ENCODE data around the gene NUDCD2.
"Not testable (repeated sequence)": the region's sequence is repeated elsewhere in the genome, so short reads cannot be mapped to it uniquely, and the experiment has no call there.

Gene NUDCD2

GRCh38 chr5:163458778-163459385 lies 1.0 kb downstream of the NUDCD2 start:
- peak overlapping the region; percentile 99 for H3K27ac Mint-ChIP-seq (ENCODE audit: low read depth)
- peaks cover 43% of the 10 kb centered on the region for H3K4me1 Mint-ChIP-seq
- H3K9me3 Mint-ChIP-seq, result no peaks in the 10 kb centered on the region
- peaks cover 40% of the 10 kb centered on the region for H3K36me3 Mint-ChIP-seq (ENCODE audit: insufficient read depth)
- H3K27me3 Mint-ChIP-seq, result no peaks in the 10 kb centered on the region
- no peak for ATAC-seq (replicated peaks; ENCODE audit: extremely low read depth, poor library complexity, severe bottlenecking)
- DNase-seq (ENCODE audit: low spot score in 2 of 2), result no peak
- peak overlapping the region; percentile 95 for H3K4me3 Mint-ChIP-seq

DNA sequence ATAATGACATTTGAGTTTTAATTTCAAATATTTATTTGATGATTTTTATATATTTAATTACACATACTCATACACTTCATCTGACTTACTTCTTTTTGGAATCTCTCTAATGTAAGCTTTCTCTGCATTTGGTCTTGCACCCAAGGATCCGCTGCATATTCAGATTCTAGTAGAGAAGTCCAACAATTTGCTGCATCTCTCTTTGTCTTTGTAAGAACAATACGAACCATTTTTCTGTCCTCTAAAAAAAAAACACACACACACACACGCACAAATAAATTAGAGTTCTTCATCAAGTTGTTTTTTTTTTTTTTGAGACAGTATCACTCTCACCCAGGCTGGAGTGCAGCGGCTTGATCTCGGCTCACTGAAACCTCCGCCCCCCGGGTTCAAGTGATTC lies 3.1 kb downstream of the NUDCD2 start:
- Mint-ChIP-seq H3K27me3 (no peaks in the 10 kb centered on the region), H3K27ac (ENCODE audit: low read depth) (no peak overlapping the region), H3K4me1 (peaks cover 36% of the 10 kb centered on the region), H3K4me3 (no peak overlapping the region), H3K36me3 (ENCODE audit: insufficient read depth) (peaks cover 43% of the 10 kb centered on the region), H3K9me3 (no peaks in the 10 kb centered on the region)
- ATAC-seq (replicated peaks; ENCODE audit: extremely low read depth, poor library complexity, severe bottlenecking), result no peak
- DNase-seq (ENCODE audit: low spot score in 2 of 2), result no peak

GRCh38 chr5:163456029-163456589 lies 3.8 kb downstream of the NUDCD2 start:
- DNase-seq (ENCODE audit: low spot score in 2 of 2) (no peak), ATAC-seq (replicated peaks; ENCODE audit: extremely low read depth, poor library complexity, severe bottlenecking) (no peak)
- no peak overlapping the region for H3K4me3 Mint-ChIP-seq
- no peaks in the 10 kb centered on the region for H3K9me3 Mint-ChIP-seq
- H3K36me3 Mint-ChIP-seq (ENCODE audit: insufficient read depth), result peaks cover 43% of the 10 kb centered on the region
- H3K27ac Mint-ChIP-seq (ENCODE audit: low read depth), result no peak overlapping the region
- H3K27me3 Mint-ChIP-seq, result no peaks in the 10 kb centered on the region
- H3K4me1 Mint-ChIP-seq, result peaks cover 36% of the 10 kb centered on the region

DNA sequence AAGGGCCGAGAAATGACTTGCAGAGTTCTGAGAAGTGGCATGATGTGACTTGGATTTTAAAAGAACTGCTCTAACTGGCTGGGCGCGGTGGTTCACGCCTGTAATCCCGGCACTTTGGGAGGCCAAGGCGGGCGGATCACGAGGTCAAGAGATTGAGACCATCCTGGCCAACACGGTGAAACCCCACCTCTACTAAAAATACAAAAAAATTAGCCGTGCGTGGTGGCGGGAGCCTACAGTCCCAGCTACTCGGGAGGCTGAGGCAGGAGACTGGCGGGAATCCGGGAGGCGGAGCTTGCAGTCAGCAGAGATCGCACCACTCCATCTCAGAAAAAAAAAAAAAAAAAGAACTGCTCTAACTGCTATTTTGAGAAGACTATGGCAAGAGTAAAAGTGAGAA lies 4.5 kb downstream of the NUDCD2 start:
- not testable (repeated sequence) for ATAC-seq (replicated peaks; ENCODE audit: extremely low read depth, poor library complexity, severe bottlenecking); H3K4me3 Mint-ChIP-seq; DNase-seq (ENCODE audit: low spot score in 2 of 2); H3K27me3 Mint-ChIP-seq; H3K9me3 Mint-ChIP-seq
- peaks cover 40% of the 10 kb centered on the region for H3K36me3 Mint-ChIP-seq (ENCODE audit: insufficient read depth)
- peak overlapping the region; percentile 39 for H3K27ac Mint-ChIP-seq (ENCODE audit: low read depth)
- H3K4me1 Mint-ChIP-seq, result peaks cover 36% of the 10 kb centered on the region

- H3K36me3 Mint-ChIP-seq (ENCODE audit: insufficient read depth), result peaks cover 30% of the 10 kb centered on the region
- ATAC-seq (replicated peaks; ENCODE audit: extremely low read depth, poor library complexity, severe bottlenecking) (no peak), DNase-seq (ENCODE audit: low spot score in 2 of 2) (no peak)
- no peaks in the 10 kb centered on the region for H3K27me3 Mint-ChIP-seq
- H3K4me1 Mint-ChIP-seq, result peaks cover 24% of the 10 kb centered on the region
- H3K27ac Mint-ChIP-seq (ENCODE audit: low read depth), result no peak overlapping the region
- H3K9me3 Mint-ChIP-seq, result no peaks in the 10 kb centered on the region
- H3K4me3 Mint-ChIP-seq, result no peak overlapping the region
Observed at GRCh38 chr5:163453705-163454104, 6.2 kb downstream of the NUDCD2 start.

GRCh38 chr5:163451489-163451888 lies 8.4 kb downstream of the NUDCD2 start:
- no peak overlapping the region for H3K27ac Mint-ChIP-seq (ENCODE audit: low read depth)
- H3K4me3 Mint-ChIP-seq, result no peak overlapping the region
- H3K4me1 Mint-ChIP-seq, result peaks cover 11% of the 10 kb centered on the region
- ATAC-seq (replicated peaks; ENCODE audit: extremely low read depth, poor library complexity, severe bottlenecking), result no peak
- DNase-seq (ENCODE audit: low spot score in 2 of 2), result no peak
- no peaks in the 10 kb centered on the region for H3K9me3 Mint-ChIP-seq
- H3K27me3 Mint-ChIP-seq, result no peaks in the 10 kb centered on the region
- H3K36me3 Mint-ChIP-seq (ENCODE audit: insufficient read depth), result peaks cover 38% of the 10 kb centered on the region

GRCh38 chr5:163448491-163448890 lies 11.4 kb downstream of the NUDCD2 start:
- Mint-ChIP-seq H3K27ac (ENCODE audit: low read depth) (no peak overlapping the region), H3K4me3 (no peak overlapping the region), H3K36me3 (ENCODE audit: insufficient read depth) (peaks cover 43% of the 10 kb centered on the region)

DNA sequence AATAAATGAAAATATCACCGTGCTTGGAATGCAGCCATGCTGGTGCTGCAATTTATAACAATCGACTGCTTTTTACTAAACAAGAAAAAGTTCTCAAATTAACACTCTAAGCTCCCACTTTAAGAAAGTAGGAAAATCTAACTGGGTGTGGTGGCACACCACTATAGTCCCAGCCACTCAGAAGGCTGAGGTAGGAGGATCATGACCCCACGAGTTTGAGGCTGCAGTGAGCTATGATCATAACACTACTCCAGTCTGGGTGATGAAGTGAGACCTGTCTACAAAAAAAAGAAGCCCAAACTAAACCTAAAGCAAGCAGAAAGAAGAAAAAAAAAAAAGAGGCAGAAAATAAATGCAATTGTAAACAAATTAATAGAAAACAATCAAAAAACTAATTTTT lies 12.0 kb downstream of the NUDCD2 start:
- Mint-ChIP-seq H3K4me1 (no peaks in the 10 kb centered on the region), H3K9me3 (no peaks in the 10 kb centered on the region), H3K27ac (ENCODE audit: low read depth) (no peak overlapping the region), H3K36me3 (ENCODE audit: insufficient read depth) (peaks cover 45% of the 10 kb centered on the region), H3K4me3 (no peak overlapping the region), H3K27me3 (no peaks in the 10 kb centered on the region)
- ATAC-seq (replicated peaks; ENCODE audit: extremely low read depth, poor library complexity, severe bottlenecking) (no peak), DNase-seq (ENCODE audit: low spot score in 2 of 2) (no peak)

More at GRCh38 chr5:163448491-163448890, 11.4 kb downstream of the NUDCD2 start:
- no peaks in the 10 kb centered on the region for H3K27me3 Mint-ChIP-seq
- H3K9me3 Mint-ChIP-seq, result no peaks in the 10 kb centered on the region
- ATAC-seq (replicated peaks; ENCODE audit: extremely low read depth, poor library complexity, severe bottlenecking) (no peak), DNase-seq (ENCODE audit: low spot score in 2 of 2) (no peak)
- no peaks in the 10 kb centered on the region for H3K4me1 Mint-ChIP-seq

DNA sequence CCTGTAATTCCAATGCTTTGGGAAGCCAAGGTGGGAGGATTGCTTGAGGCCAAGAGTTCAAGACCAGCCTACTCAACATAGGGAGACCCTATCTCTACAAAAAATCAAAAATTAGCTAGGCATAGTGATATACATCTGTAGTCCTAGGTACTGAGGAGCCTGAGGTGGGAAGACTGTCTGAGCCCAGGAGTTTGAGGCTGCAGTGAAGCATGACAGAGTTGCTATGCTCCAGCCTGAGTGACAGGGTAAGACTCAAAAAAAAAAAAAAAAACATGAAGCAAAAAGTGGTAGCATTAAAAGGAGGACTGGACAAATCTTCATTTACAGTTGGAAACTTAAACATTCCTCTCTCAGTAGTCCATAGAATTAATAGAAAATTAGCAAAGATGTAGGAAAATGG lies 12.7 kb downstream of the NUDCD2 start:
- no peak for DNase-seq (ENCODE audit: low spot score in 2 of 2)
- Mint-ChIP-seq H3K4me1 (no peaks in the 10 kb centered on the region), H3K36me3 (ENCODE audit: insufficient read depth) (peaks cover 50% of the 10 kb centered on the region), H3K9me3 (no peaks in the 10 kb centered on the region), H3K4me3 (no peak overlapping the region), H3K27me3 (no peaks in the 10 kb centered on the region), H3K27ac (ENCODE audit: low read depth) (no peak overlapping the region)
- ATAC-seq (replicated peaks; ENCODE audit: extremely low read depth, poor library complexity, severe bottlenecking), result no peak

- Mint-ChIP-seq H3K27me3 (no peaks in the 10 kb centered on the region), H3K4me1 (peaks cover 2% of the 10 kb centered on the region), H3K4me3 (no peak overlapping the region), H3K9me3 (no peaks in the 10 kb centered on the region), H3K27ac (ENCODE audit: low read depth) (no peak overlapping the region), H3K36me3 (ENCODE audit: insufficient read depth) (peaks cover 54% of the 10 kb centered on the region)
- DNase-seq (ENCODE audit: low spot score in 2 of 2), result no peak
- no peak for ATAC-seq (replicated peaks; ENCODE audit: extremely low read depth, poor library complexity, severe bottlenecking)
Observed at GRCh38 chr5:163445345-163445744, 14.6 kb downstream of the NUDCD2 start.

- Mint-ChIP-seq H3K4me3 (no peak overlapping the region), H3K27me3 (no peaks in the 10 kb centered on the region), H3K4me1 (peaks cover 10% of the 10 kb centered on the region), H3K27ac (ENCODE audit: low read depth) (no peak overlapping the region), H3K36me3 (ENCODE audit: insufficient read depth) (peaks cover 52% of the 10 kb centered on the region), H3K9me3 (no peaks in the 10 kb centered on the region)
- no peak for DNase-seq (ENCODE audit: low spot score in 2 of 2)
- ATAC-seq (replicated peaks; ENCODE audit: extremely low read depth, poor library complexity, severe bottlenecking), result no peak
Observed at GRCh38 chr5:163444526-163444925, 15.4 kb downstream of the NUDCD2 start.

- H3K4me3 Mint-ChIP-seq, result no peak overlapping the region
- no peak overlapping the region for H3K27ac Mint-ChIP-seq (ENCODE audit: low read depth)
- H3K36me3 Mint-ChIP-seq (ENCODE audit: insufficient read depth), result peaks cover 35% of the 10 kb centered on the region
Observed at GRCh38 chr5:163440954-163441353, 18.9 kb downstream of the NUDCD2 start.

DNA sequence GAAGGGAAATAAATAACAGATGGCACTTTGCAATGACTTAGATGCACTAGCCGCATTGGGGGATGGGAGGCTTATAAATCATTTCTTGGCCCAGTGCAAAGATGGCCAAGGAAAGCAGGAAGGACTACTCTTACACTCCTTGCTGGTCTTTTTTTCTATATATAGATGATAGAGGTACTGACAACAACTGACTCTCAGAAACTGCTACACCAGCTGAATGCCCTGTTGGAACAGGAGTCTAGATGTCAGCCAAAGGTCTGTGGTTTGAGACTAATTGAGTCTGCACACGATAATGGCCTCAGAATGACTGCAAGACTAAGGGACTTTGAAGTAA lies 20.8 kb downstream of the NUDCD2 start:
- H3K4me3 Mint-ChIP-seq, result peak overlapping the region; percentile 87
- no peak overlapping the region for H3K27ac Mint-ChIP-seq (ENCODE audit: low read depth)
- no peak for ATAC-seq (replicated peaks; ENCODE audit: extremely low read depth, poor library complexity, severe bottlenecking)
- no peaks in the 10 kb centered on the region for H3K27me3 Mint-ChIP-seq
- no peaks in the 10 kb centered on the region for H3K9me3 Mint-ChIP-seq
- H3K36me3 Mint-ChIP-seq (ENCODE audit: insufficient read depth), result peaks cover 31% of the 10 kb centered on the region
- DNase-seq (ENCODE audit: low spot score in 2 of 2), result no peak
- H3K4me1 Mint-ChIP-seq, result peaks cover 38% of the 10 kb centered on the region

More at GRCh38 chr5:163440954-163441353, 18.9 kb downstream of the NUDCD2 start:
- H3K27me3 Mint-ChIP-seq, result no peaks in the 10 kb centered on the region
- H3K9me3 Mint-ChIP-seq, result no peaks in the 10 kb centered on the region
- ATAC-seq (replicated peaks; ENCODE audit: extremely low read depth, poor library complexity, severe bottlenecking) (no peak), DNase-seq (ENCODE audit: low spot score in 2 of 2) (no peak)
- H3K4me1 Mint-ChIP-seq, result peaks cover 38% of the 10 kb centered on the region

Measured in central memory CD8-positive, alpha-beta T cell (primary cell).